ENCODE results near the gene AGPS.

DNA sequence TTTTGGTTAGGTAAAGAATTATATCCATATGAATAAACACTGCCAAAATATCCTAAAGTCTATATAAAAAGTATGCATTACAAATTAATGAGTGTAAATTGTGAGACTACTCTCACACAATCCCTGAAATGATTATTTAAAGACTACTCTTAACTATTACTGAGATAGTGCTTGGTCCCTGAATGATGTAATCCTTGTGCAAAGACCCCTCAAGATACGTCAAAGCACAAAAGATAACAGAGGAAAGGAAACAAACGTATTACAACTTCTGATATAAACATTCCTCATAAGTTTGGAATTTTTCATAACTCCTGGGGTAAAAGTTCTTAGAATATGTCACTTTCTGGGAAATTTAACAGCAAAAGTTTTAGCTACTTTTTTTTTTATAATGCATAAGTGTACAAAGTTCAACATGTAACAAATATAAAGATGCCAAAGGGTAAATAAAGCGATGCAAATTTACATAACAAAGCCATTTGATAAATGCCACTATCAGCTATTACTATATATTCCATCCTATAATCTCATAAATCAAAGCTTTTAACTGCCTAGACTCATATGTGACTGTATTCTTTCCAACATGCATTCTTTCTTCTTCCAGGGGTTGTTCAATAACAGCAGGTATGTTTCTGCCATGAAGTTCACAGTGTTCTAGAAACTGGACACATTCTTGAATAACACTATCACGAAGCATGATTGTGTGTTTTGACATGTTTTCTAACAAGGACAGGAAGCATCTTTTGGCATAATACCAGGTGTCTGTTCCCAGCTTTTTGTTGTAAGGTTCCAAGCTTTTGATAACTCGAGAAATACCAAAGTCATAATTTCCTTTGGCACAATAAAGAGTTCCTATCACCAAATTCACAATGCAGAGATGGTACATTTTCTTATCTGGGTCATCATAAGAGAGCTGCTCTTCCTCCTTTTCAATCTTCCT, 158.0 kb downstream of the AGPS start:
- no peak for TF ChIP-seq POLR2A (IDR thresholded peaks at IDR 0.05)
- TF ChIP-seq, protein P1, sequence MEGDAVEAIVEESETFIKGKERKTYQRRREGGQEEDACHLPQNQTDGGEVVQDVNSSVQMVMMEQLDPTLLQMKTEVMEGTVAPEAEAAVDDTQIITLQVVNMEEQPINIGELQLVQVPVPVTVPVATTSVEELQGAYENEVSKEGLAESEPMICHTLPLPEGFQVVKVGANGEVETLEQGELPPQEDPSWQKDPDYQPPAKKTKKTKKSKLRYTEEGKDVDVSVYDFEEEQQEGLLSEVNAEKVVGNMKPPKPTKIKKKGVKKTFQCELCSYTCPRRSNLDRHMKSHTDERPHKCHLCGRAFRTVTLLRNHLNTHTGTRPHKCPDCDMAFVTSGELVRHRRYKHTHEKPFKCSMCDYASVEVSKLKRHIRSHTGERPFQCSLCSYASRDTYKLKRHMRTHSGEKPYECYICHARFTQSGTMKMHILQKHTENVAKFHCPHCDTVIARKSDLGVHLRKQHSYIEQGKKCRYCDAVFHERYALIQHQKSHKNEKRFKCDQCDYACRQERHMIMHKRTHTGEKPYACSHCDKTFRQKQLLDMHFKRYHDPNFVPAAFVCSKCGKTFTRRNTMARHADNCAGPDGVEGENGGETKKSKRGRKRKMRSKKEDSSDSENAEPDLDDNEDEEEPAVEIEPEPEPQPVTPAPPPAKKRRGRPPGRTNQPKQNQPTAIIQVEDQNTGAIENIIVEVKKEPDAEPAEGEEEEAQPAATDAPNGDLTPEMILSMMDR (IDR thresholded peaks at IDR 0.05), result no peak
